Gastrocnemius medialis (tissue), 4 donors: Measurements from ENCODE around the gene ACO1.

ENCODE experiments used
- POLR2A ChIP-seq, 2 donors: fragments of 450-650 bp; IDR thresholded peaks; one replicate each; pipeline ENCODE4 v1.6.1; 2017; ENCODE audit warnings: antibody characterized with exemption in 2 of 2, mild to moderate bottlenecking in 2 of 2, moderate library complexity in 2 of 2
- TF ChIP-seq, protein P1 (sequence below), 5 experiments: fragments of 450-650 bp in 3 of 5; fragments of 200-600 bp in 2 of 5; sonication (generic) in 2 of 5; IDR thresholded peaks in 4 of 5; conservative IDR thresholded peaks in 1 of 5; 1 replicate in 4 of 5; 2 replicates in 1 of 5; pipeline ENCODE4 v1.5.1; 2016 to 2019; ENCODE audit warnings: antibody characterized with exemption in 5 of 5, mild to moderate bottlenecking in 3 of 5, moderate library complexity in 3 of 5

DNA sequence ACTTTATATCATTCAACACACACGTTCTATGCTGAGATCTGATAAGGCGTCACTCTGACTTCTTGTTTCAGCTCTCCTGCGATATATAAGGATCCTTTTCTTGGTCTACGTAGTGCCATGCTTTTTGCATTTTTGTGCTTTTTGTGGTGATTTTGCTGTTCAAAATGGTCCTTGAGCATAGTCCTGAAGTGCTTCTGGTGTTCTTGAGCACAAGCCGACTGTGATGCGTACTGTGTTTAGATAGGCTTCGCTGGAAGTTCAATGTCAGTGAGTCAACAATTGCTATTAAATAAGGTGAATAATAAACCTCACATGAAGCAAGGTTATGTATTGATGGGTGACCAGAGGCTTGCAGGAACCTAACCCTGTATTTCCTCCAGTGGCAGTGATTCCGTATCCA lies 46.8 kb downstream of the ACO1 start:
- TF ChIP-seq, protein P1, sequence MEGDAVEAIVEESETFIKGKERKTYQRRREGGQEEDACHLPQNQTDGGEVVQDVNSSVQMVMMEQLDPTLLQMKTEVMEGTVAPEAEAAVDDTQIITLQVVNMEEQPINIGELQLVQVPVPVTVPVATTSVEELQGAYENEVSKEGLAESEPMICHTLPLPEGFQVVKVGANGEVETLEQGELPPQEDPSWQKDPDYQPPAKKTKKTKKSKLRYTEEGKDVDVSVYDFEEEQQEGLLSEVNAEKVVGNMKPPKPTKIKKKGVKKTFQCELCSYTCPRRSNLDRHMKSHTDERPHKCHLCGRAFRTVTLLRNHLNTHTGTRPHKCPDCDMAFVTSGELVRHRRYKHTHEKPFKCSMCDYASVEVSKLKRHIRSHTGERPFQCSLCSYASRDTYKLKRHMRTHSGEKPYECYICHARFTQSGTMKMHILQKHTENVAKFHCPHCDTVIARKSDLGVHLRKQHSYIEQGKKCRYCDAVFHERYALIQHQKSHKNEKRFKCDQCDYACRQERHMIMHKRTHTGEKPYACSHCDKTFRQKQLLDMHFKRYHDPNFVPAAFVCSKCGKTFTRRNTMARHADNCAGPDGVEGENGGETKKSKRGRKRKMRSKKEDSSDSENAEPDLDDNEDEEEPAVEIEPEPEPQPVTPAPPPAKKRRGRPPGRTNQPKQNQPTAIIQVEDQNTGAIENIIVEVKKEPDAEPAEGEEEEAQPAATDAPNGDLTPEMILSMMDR (IDR thresholded peaks at IDR 0.05 in 4 of 5, conservative IDR thresholded peaks at IDR 0.05 in 1 of 5) = no peak
- TF ChIP-seq POLR2A (IDR thresholded peaks at IDR 0.05) = no peak
